Esophagus squamous epithelium (tissue), 4 donors: ENCODE results near the gene ADD1.

ENCODE experiments used
- CTCF ChIP-seq, 6 experiments: fragments of 450-650 bp in 4 of 6; fragments of 200-600 bp in 2 of 6; sonication (generic) in 2 of 6; IDR thresholded peaks; one replicate each; pipeline ENCODE4 v1.5.1; 2016 to 2019; ENCODE audit warnings: antibody characterized with exemption in 6 of 6, mild to moderate bottlenecking in 4 of 6, moderate library complexity in 4 of 6
- POLR2A ChIP-seq, 4 donors: fragments of 450-650 bp; IDR thresholded peaks; one replicate each; pipeline ENCODE4 v1.6.1; 2017; ENCODE audit warnings: antibody characterized with exemption in 4 of 4, mild to moderate bottlenecking in 4 of 4, moderate library complexity in 3 of 4

DNA sequence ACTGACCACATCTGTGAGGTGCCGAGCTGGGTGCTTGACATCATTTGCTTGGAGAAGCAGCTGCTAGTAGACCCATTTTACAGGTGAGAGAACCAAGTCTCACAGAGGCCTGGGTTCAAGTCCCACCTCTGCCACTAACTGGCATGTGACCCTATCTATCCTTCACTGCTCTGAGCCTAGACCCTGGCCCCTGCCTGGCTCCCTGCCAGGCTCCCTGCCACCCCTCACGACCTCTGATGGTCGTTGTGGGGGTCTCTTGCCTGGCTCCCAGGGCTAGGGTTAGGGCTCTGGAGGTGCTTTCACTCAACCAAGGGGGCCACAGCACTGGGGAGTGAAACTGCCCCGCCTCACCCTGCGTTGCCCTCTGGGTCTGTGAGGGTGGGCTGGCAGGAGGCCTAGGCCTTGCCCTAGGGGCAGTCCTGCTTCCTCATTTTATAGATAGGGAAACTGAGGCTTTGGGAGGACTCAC lies 7.2 kb upstream of the ADD1 start:
- no peak for TF ChIP-seq CTCF (IDR thresholded peaks at IDR 0.05)
- TF ChIP-seq POLR2A (IDR thresholded peaks at IDR 0.05) = no peak
